H54 (cell line): ENCODE data around the gene BIN1.
"Not testable (repeated sequence)": the region's sequence is repeated elsewhere in the genome, so short reads cannot be mapped to it uniquely, and the experiment has no call there.

Experiments
- DNase-seq: peaks from one replicate; pipeline ENCODE4 v3.0.0; 2011; ENCODE audit warnings: low spot score, mixed read lengths; ENCODE audit not compliant: insufficient read length
- FAIRE-seq: peaks from 3 replicates; lab custom pipeline; 2011; peaks lifted over from hg19 to GRCh38; lab: Jason Lieb, UNC
- POLR2A ChIP-seq: IDR thresholded peaks from 2 replicates; pipeline ENCODE4 v1.6.1; 2011; ENCODE audit warnings: low read depth, mild to moderate bottlenecking, low read length

Gene BIN1

DNA sequence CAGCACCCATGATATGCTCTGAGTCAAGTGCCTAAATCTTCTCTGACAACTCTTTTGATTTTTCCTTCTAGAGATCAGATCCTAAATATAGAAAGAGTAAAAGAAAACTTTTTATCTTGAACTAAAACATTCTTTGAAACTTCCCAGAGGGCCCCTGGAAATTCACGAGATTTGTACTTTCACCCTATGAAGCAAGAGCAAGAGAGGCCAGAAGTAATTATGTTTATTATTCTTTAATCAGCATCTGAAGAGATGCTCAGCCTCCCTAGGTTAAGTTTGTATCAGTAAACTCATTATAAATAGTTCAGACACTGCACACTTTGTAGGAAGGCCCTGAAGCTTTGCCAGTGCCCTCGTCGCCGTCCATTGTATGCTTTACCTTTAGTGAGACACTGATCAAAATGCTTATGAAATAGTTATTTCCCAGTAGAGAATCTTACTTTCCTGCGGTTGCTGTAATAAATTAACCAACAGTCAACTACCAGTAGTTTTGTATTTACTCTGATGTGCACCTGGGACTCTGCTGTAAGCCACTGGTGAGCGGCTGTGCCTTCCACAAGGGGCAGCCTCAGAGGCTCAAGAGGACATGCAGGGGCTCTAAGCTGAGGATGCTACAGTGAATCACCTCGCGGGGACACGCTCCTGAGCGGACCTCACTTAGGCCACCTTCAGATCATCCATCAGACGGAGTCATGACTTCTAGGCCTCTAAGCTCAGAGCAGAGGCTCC lies 71.9 kb downstream of the BIN1 start:
- FAIRE-seq (no peak), DNase-seq (no peak)
- no peak for TF ChIP-seq POLR2A

DNA sequence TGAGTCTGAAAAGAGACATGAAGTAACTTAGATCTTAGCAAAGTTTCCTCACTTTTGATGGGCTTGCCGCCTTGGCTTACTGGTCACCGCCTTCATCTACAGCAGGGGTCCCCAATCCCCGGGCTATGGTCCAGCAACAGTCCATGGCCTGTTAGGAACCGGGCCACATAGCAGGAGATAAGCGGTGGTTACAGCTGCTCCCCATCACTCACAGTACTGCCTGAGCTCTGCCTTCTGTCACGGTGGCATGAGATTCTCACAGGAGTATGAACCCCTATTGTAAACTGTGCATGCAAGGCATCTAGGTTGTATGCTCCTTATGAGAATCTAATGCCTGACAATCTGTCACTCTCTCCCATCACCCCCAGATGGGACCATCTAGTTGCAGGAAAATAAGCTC lies 72.9 kb downstream of the BIN1 start:
- no peak for FAIRE-seq
- TF ChIP-seq POLR2A, result no peak
- no peak for DNase-seq

DNA sequence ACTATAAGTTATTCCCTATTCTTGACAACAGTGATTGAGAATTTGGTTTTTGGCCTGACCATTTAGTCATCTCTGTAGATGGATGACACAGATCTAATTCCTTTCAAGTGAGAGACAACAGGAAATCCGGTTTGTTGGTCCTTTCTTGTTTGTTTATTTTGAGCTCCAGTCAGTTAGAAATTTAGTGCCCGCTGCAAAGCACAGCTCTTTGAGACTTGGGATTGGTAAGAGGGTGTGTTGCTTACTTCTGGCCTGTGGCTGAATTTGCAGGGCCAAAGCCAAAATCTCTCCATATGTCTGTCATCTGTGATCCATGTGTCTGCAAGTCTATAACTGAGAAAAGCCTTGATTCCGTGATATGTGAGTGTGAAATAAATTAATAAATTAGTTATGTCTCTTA lies 74.3 kb downstream of the BIN1 start:
- DNase-seq, result no peak
- TF ChIP-seq POLR2A, result no peak
- no peak for FAIRE-seq

DNA sequence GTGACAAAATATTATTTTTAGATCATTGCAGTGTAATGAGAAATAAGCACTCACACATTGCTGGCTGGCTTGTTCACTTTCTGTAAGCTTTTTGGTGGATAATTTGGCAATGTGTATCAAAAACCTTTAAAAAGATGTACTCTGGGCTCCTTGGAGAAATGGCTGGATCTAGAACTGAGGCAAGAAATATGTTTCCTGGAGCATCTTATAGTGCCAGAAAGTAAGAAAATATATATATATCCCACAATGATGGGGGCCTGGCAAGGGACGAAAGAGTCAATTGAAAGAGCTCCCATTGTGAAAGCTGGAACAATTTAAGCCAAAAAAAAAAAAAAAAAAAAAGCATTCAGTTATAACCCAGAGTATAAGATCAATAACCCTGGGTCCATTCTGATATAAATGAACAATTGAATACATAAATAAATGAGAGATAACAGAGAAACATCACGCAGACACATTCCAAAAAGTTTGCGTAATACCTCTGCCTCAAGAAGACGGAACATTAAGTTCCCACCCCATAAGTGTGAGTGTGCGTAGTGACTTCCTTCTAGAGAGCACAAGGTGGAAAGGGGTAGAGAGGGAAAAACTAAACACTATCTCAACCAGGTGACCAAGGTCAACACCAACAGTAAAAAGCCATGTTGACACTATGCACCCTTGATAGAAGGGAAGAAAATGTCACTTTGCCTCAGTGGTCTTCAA lies 77.5 kb downstream of the BIN1 start:
- FAIRE-seq (no peak), DNase-seq (no peak)
- TF ChIP-seq POLR2A, result no peak

DNA sequence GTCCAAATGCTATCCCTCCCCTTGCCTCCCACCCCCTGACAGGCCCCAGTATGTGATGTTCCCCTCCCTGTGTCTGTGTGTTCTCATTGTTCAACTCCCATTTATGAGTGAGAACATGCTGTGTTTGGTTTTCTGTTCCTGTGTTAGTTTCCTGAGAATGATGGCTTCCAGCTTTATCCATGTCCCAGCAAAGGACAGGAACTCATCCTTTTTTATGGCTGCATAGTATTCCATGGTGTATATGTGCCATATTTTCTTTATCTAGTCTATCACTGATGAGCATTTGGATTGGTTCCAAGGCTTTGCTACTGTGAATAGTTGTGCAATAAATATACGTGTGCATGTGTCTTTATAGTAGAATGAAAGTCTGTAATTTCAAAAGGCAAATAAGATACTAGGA lies 78.2 kb downstream of the BIN1 start:
- FAIRE-seq, DNase-seq: not testable (repeated sequence)

DNA sequence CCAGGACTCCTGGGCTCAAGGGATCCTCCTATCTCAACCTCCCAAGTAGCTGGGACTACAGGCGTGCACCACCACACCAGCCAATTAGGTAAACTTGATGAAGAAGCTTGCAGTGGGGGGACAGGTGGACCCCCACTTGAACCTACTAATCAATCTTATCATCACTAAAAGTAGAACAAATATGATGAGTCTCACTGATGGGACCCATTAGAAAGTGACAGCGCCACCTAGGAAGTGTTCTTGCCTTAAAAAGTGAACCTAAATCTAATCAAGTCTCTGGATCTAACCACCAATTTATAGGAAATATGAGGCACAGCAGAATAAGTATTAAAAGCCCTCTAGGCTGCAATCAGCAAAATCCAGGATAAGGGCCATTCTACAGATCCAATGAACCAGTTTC lies 79.2 kb downstream of the BIN1 start:
- no peak for TF ChIP-seq POLR2A
- DNase-seq, result no peak
- FAIRE-seq, result no peak

DNA sequence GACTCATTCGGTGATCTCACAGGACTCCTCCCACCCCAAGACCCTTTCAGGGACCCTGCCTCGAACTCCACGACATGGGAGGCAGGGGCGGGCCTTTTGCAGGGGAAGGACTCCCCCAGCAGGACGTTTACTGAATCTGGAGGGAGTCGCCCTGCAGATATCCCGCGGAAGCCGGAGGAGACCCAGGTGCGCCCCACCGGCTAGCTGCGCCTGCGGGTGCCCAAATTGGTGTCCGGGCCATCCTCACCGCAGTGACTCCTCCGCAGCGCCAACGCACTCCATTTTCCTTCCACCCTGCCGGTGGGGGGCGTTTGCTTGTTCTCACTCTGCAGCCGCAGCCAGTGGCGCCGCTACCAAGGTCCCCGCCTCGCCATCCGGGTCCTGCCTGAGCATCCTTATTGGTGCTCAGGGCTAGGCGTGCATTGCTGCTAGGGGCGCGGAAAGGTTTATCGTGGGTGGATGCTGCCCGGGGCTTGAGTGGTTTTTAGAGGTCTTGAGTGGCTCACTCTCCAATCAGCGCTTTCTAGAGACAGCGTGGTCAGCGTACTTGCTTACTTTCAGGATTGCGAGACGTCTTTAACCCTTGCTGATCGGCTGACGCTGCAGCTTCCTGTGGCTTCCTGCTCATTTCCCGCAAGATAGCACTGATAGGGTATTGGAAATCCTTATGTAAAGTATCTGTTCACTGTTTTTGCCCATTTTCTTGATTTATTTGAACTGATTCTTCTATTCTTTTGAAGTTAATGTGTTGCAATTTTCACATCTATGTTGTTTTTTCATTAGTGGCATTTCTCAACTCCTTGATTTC lies 81.4 kb downstream of the BIN1 start:
- FAIRE-seq (peak; percentile 87), DNase-seq (peak; percentile 78)
- TF ChIP-seq POLR2A, result peak; percentile 38; the same call in 1 of the 2 replicates

DNA sequence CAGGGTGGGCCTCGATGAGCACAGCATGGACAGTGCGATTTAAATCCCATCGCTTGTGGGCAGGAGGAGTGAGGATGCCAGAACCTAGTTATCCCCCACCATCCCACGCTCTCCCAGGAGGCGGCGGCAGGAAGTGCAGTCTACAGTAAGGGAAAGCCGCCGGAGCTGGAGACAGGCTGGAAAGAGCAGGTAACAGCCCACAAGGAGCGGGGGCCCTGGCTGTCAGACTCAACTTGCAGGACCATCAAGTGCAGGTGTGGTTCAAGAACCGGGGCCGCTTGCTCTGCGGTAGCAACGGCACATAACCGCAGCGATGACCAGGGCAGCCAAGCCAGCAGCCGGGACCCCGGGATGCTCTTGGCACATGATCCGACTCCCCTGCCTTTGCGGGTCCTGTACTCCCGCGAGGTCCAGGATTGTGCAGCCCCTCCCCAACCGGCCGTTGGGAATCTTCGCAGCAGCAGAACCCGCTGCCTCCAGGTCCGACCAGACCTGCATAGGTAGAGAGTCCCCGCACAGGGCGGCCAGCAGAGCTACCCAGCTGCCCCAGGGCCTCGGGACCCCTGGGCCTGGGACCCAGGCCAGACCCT lies 82.1 kb downstream of the BIN1 start:
- no peak for DNase-seq
- no peak for TF ChIP-seq POLR2A
- no peak for FAIRE-seq

DNA sequence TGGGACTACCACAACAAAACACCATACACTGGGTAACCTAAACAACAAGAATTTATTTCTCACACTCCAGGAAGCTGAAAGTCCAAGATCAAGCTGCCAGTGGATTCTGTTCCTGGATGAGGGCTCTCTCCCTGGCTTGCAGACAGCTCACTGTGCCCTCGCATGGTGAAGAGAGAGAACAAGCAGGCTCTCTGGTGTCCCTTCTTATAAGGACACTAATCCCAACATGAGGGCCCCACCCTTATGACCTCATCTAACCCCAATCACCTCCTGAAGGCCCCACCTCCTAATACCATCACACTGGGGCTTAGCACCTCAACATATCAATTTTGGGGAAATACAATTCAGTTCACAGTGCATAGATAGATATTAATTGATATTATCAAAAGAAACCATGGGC lies 83.5 kb downstream of the BIN1 start:
- no peak for TF ChIP-seq POLR2A
- DNase-seq (no peak), FAIRE-seq (no peak)

DNA sequence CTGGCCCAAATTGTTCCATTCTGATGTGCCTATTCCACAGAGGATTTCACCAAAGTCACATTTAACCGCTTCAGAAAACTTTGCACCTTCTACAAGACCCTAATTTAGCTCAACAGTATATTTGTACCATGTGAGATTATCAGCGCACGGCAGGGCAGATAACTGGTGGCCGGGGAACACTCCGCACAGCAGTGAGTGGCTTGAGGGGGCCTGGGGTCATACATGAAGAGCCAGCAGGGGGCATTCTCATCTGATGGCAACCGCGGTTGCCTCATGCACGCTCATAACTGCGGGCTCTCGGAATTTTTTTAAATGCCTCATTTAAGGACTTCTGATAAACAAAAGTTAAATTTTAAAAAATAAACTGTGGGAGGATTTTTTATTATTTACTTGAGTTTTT lies 84.1 kb downstream of the BIN1 start:
- no peak for FAIRE-seq
- no peak for TF ChIP-seq POLR2A
- DNase-seq, result no peak

DNA sequence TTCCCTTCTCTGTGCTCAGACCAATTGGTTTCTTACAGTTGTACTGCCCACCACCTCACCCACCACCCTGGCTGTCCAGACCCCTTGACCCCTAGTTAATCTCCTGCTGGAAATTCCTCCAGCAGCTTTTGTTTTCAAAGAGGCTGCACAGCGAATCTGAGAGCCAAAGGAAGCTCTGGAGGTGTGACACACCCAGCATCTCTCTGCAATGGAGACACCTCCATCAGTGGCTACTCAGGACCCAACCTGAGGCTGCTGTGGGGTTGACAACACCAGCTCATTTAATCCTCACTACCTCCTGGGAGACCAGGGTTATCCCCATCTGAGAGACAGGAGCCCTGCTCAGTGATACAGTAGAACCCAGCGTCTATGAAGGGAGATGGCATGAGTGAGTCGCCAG lies 86.4 kb downstream of the BIN1 start:
- DNase-seq (no peak), FAIRE-seq (no peak)
- TF ChIP-seq POLR2A, result no peak

DNA sequence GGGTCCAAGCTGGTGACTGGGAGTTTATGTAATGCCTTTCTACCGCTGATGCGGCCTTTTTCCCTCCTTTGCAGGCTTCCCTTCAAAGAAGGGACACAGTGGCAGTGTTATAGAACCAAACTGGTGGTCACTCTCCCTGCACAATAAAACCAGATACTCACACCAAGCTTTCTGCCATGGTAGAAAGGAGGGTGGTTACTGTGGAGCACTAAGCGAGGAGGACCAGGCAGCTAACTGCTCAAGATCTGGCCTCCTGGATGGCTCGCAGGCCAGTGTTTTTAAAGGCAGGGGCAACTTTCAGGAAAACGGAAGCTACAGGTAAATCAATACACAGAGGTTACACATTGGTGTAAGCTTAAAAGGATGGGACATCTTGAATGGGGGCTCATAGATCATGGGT lies 89.4 kb downstream of the BIN1 start:
- FAIRE-seq (no peak), DNase-seq (no peak)
- TF ChIP-seq POLR2A, result no peak

DNA sequence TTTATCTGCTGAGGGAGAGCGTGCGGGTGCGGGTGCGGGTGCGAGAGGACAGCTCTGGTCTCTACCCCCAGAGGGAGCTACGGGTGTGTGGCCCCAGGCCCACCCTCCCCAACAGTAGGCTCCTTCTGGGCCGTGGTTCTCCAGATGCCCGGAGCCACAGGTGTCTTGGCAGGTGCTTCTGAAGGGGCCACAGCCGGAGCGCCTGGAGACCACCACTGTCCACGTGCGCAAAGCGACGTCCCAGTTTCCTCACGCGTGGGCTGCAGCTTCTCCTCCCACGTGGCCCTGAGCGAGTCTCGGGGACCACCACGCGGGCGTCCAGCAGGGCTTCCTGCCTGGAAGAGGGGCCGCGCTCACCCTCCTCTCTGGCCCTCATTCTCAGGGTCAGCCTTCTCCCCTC lies 90.6 kb downstream of the BIN1 start:
- DNase-seq, result no peak
- FAIRE-seq, result no peak
- TF ChIP-seq POLR2A, result no peak
